ENCODE results near the gene CCDC61.

Gene CCDC61

GRCh38 chr19:46040125-46040524 lies 44.9 kb downstream of the CCDC61 start:
- DNase-seq (ENCODE audit: low read depth in 2 of 2): no peak

GRCh38 chr19:46040952-46041500 lies 45.8 kb downstream of the CCDC61 start, which contains the start of gene IGFL4:
Gene IGFL4 (minus strand): TSS chr19:46041002. CDS start chr19:46040962, 40 bp downstream.
- DNase-seq (ENCODE audit: low read depth in 2 of 2): no peak

GRCh38 chr19:46042252-46042883 lies 47.1 kb downstream of the CCDC61 start:
- DNase-seq (ENCODE audit: low read depth in 2 of 2): no peak

- no peak for DNase-seq (ENCODE audit: low read depth in 2 of 2)
Observed at GRCh38 chr19:46043519-46043918, 48.3 kb downstream of the CCDC61 start.

- no peak for DNase-seq (ENCODE audit: low read depth in 2 of 2)
Observed at GRCh38 chr19:46049597-46049996, 54.3 kb downstream of the CCDC61 start.

GRCh38 chr19:46052896-46053295 lies 57.6 kb downstream of the CCDC61 start:
- DNase-seq (ENCODE audit: low read depth in 2 of 2): no peak

GRCh38 chr19:46056536-46056935 lies 61.3 kb downstream of the CCDC61 start:
- no peak for DNase-seq (ENCODE audit: low read depth in 2 of 2)

- no peak for DNase-seq (ENCODE audit: low read depth in 2 of 2)
Observed at GRCh38 chr19:46058778-46059177, 63.5 kb downstream of the CCDC61 start.

GRCh38 chr19:46060012-46060411 lies 64.7 kb downstream of the CCDC61 start:
- no peak for DNase-seq (ENCODE audit: low read depth in 2 of 2)

GRCh38 chr19:46063201-46063600 lies 67.9 kb downstream of the CCDC61 start:
- no peak for DNase-seq (ENCODE audit: low read depth in 2 of 2)

GRCh38 chr19:46065486-46066071 lies 70.3 kb downstream of the CCDC61 start:
- no peak for DNase-seq (ENCODE audit: low read depth in 2 of 2)

- DNase-seq (ENCODE audit: low read depth in 2 of 2): no peak
Observed at GRCh38 chr19:46066471-46066870, 71.2 kb downstream of the CCDC61 start.

- DNase-seq (ENCODE audit: low read depth in 2 of 2): no peak
Observed at GRCh38 chr19:46067691-46068090, 72.4 kb downstream of the CCDC61 start.
